ENCODE measurements around the gene ATAD3A. TPM values are rescaled to one million over a fixed set of nuclear protein-coding genes. Genes with fewer than 3 reads are reported as not detected.

Gene ATAD3A
- total and polyA plus RNA-seq, 2 of the 4 experiments (the other 2 are of a cell fraction): 27.2 to 34.0 TPM

- H3K14ac ChIP-seq (replicated peaks; ENCODE audit: low read depth, low read length): no peak overlapping the region; the same call in 1 of the 2 replicates
- H3K4ac ChIP-seq (ENCODE audit: low read depth, low read length): no peak overlapping the region
- H3K23ac ChIP-seq (ENCODE audit: low read depth, low read length): no peak overlapping the region; the same call in 1 of the 2 replicates
- H3K36me3 ChIP-seq (ENCODE audit: control insufficient read depth, insufficient read depth, low read length): peaks cover 38% of the 10 kb centered on the region
- no peak overlapping the region for H4K5ac ChIP-seq (ENCODE audit: low read depth, low read length)
- H3K18ac ChIP-seq (ENCODE audit: low read depth, low read length): no peak overlapping the region
- H3K27ac ChIP-seq (ENCODE audit: insufficient read depth, low read length): no peak overlapping the region
- DNase-seq (no peak), ATAC-seq (ENCODE audit: low read depth) (no peak)
- H2AK9ac ChIP-seq (replicated peaks; ENCODE audit: low read depth, low read length, poor library complexity): peak overlapping the region; percentile 42
- dilution Hi-C loops (cut with HindIII; ENCODE audit: low sequenced_read_pairs, unreplicated experiment): no loop called here
- no peak overlapping the region for H4K8ac ChIP-seq (ENCODE audit: low read depth in 2 of 2, low read length in 2 of 2)
- H3K27me3 ChIP-seq (ENCODE audit: control insufficient read depth, insufficient read depth, low read length): no peaks in the 10 kb centered on the region
- H3K4me2 ChIP-seq (ENCODE audit: low read depth, low read length): peak overlapping the region; percentile 42; the same call in 1 of the 2 replicates
- ChIA-PET POLR2A (ENCODE audit: unreplicated experiment) (no interaction called here), CTCF (no interaction called here)
- H3K9me3 ChIP-seq (ENCODE audit: control insufficient read depth, insufficient read depth, low read length): no peaks in the 10 kb centered on the region
- in situ Hi-C loops (cut with MboI; ENCODE audit: low sequenced_read_pairs): no loop called here
- H2BK20ac ChIP-seq (ENCODE audit: low read depth, low read length): no peak overlapping the region
- H3K56ac ChIP-seq (ENCODE audit: extremely low read depth, insufficient read depth, low read length): no peak overlapping the region
- peaks cover 17% of the 10 kb centered on the region for H3K9me1 ChIP-seq (ENCODE audit: insufficient read depth, low read length)
- peaks cover 10 to 44% of the 10 kb centered on the region in 2 experiments for H3K79me1 ChIP-seq (ENCODE audit: low read depth in 1 of 2, low read length in 2 of 2)
- no peak overlapping the region for H2BK15ac ChIP-seq (ENCODE audit: low read depth, low read length)
- no peak overlapping the region for H3K4me3 ChIP-seq (ENCODE audit: insufficient read depth, low read depth, low read length)
- H2BK5ac ChIP-seq (ENCODE audit: low read depth, low read length, poor library complexity, severe bottlenecking): no peak overlapping the region
- no peak for TF ChIP-seq RAD21 (IDR thresholded peaks at IDR 0.05; ENCODE audit: low read length)
- 94% methylated on average over 13 of the region's 23 CpGs; no CpG with 5 or more reads in 1 of the 2 experiments for WGBS, 2 experiments (ENCODE audit: extremely low coverage in 2 of 2, insufficient read length in 1 of 2)
- no peak overlapping the region for H2BK120ac ChIP-seq (ENCODE audit: low read depth, low read length)
- H3K9ac ChIP-seq (ENCODE audit: low read depth, low read length): no peak overlapping the region
- H4K20me1 ChIP-seq (ENCODE audit: insufficient read depth, low read length): peaks cover 25% of the 10 kb centered on the region
- H2AFZ ChIP-seq (replicated peaks; ENCODE audit: low read length, poor library complexity): peak overlapping the region; percentile 21
- no peak overlapping the region for H2AK5ac ChIP-seq (ENCODE audit: low read depth, low read length)
- intact Hi-C loops (cut with micrococcal nuclease): no loop called here
- H3K4me1 ChIP-seq (ENCODE audit: control insufficient read depth, insufficient read depth, low read length): peaks cover 14% of the 10 kb centered on the region
- no TSS peak for BruUV-seq (replicated peaks)
- H4K91ac ChIP-seq (ENCODE audit: insufficient read depth, low read depth, low read length): no peak overlapping the region
Measured at GRCh38 chr1:1538334-1538733, 26.4 kb downstream of the ATAD3A start.

All from IMR-90 (cell line).